Uterus (tissue), 4 donors: ENCODE measurements around the gene NKD2. TPM values are rescaled to one million over a fixed set of nuclear protein-coding genes. Genes with fewer than 3 reads are reported as not detected.

ENCODE experiments used
- DNase-seq, 2 donors: peaks; one replicate each; pipeline ENCODE4 v3.0.0-alpha.2; 2019 to 2020
- H3K27ac ChIP-seq, 2 donors: fragments of 200-600 bp; sonication (generic); 1 replicate in 1 of 2; 2 replicates in 1 of 2; pipeline ENCODE4 v1.5.1; 2016 to 2018
- H3K27me3 ChIP-seq, 2 donors: fragments of 200-600 bp; sonication (generic); one replicate each; pipeline ENCODE4 v1.5.1; 2018 to 2019; ENCODE audit warnings: control low read depth in 1 of 2
- H3K36me3 ChIP-seq, 2 donors: fragments of 200-600 bp; sonication (generic); one replicate each; pipeline ENCODE4 v1.5.1; 2019; ENCODE audit warnings: control low read depth in 1 of 2
- H3K4me1 ChIP-seq, 2 donors: fragments of 200-600 bp; sonication (generic); one replicate each; pipeline ENCODE4 v1.5.1; 2018 to 2019; ENCODE audit warnings: control low read depth in 1 of 2
- H3K4me3 ChIP-seq, 2 donors: fragments of 200-600 bp; sonication (generic); 1 replicate in 1 of 2; 2 replicates in 1 of 2; pipeline ENCODE4 v1.5.1; 2018 to 2019; ENCODE audit warnings: mild to moderate bottlenecking in 1 of 2
- H3K9me3 ChIP-seq, 2 donors: fragments of 200-600 bp; sonication (generic); one replicate each; pipeline ENCODE4 v1.5.1; 2019; ENCODE audit warnings: control low read depth in 1 of 2
- CTCF ChIP-seq, 4 experiments: fragments of 200-600 bp in 2 of 4; fragments of 450-650 bp in 2 of 4; sonication (generic) in 2 of 4; IDR thresholded peaks; one replicate each; pipeline ENCODE4 v1.5.1; 2016 to 2019; ENCODE audit warnings: antibody characterized with exemption in 4 of 4, mild to moderate bottlenecking in 2 of 4, moderate library complexity in 1 of 4
- POLR2A ChIP-seq, 2 donors: fragments of 450-650 bp; IDR thresholded peaks; one replicate each; pipeline ENCODE4 v1.6.1; 2016; ENCODE audit warnings: antibody characterized with exemption in 2 of 2, mild to moderate bottlenecking in 1 of 2, moderate library complexity in 1 of 2
- intact Hi-C: fragments of 100-400 bp; cut with DNase I; formaldehyde crosslinking; loops from one replicate; pipeline ENCODE4 v1.15.1; 2023; ENCODE audit warnings: low total_unique reads
- total RNA-seq, 4 donors: library from RNA; depleted of rRNA in 3 of 4; stranded (reverse); fragments of >200 nt in 3 of 4; gene quantifications; one replicate each; pipeline versions ENCODE4 v1.1.0 to v1.2.4, GENCODE V29; 2014 to 2023
- donor health status: DM: yes; HTN: yes; CAD: no.

Gene NKD2
- total RNA-seq, 4 donors from 2014 or later: 2.5 to 11.1 TPM; not detected in 2

GRCh38 chr5:1054799-1055775 is 46.5 kb downstream of the NKD2 start:
- no peak for DNase-seq
- H3K4me1 ChIP-seq: no peaks in the 10 kb centered on the region
- H3K27me3 ChIP-seq: no peaks in the 10 kb centered on the region
- H3K36me3 ChIP-seq: no peaks in the 10 kb centered on the region
- no peak for TF ChIP-seq CTCF (IDR thresholded peaks at IDR 0.05)
- TF ChIP-seq POLR2A (IDR thresholded peaks at IDR 0.05): no peak
- no peak overlapping the region for H3K4me3 ChIP-seq
- no peak overlapping the region for H3K27ac ChIP-seq
- H3K9me3 ChIP-seq: no peaks in the 10 kb centered on the region
- intact Hi-C loops: no loop called here

DNA sequence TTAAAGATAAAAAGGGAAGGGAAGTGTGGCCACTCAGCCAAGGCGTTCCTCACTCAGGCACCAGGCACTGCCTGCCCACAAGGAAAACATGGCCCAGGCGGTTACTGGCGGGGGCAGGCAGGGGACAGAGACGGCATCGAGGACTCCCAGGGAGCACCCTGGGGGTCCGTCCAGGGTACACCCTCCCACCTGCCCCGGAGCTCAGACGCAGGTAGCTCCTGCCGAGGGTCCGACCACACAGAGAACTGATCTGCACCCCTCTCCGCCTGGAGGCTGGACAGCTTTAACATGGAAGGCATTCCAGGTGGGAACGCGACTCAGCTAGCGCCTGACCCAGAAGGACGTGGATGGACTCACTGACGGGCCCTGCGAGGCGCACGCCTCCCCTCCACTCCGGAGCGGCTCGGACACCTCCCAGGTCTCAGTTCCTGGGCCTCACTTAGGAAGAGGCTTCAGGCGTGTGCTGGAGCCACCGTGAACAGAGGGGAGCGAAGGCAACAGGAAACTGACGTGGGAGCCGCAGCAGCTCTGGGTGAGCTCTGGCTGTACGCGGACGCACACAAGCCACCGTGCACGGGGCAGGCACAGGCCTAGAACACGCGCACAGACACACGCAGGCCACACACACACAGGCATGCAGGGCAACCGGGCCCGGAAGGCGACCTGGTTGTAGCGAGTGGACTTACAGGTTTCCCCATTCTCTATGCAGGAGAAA is 47.5 kb downstream of the NKD2 start:
- H3K27ac ChIP-seq: no peak overlapping the region
- TF ChIP-seq CTCF (IDR thresholded peaks at IDR 0.05) (no peak), POLR2A (IDR thresholded peaks at IDR 0.05) (no peak)
- intact Hi-C loops: no loop called here
- H3K9me3 ChIP-seq: no peaks in the 10 kb centered on the region
- H3K27me3 ChIP-seq: no peaks in the 10 kb centered on the region
- no peaks in the 10 kb centered on the region for H3K4me1 ChIP-seq
- H3K4me3 ChIP-seq: no peak overlapping the region
- no peaks in the 10 kb centered on the region for H3K36me3 ChIP-seq
- DNase-seq: no peak

DNA sequence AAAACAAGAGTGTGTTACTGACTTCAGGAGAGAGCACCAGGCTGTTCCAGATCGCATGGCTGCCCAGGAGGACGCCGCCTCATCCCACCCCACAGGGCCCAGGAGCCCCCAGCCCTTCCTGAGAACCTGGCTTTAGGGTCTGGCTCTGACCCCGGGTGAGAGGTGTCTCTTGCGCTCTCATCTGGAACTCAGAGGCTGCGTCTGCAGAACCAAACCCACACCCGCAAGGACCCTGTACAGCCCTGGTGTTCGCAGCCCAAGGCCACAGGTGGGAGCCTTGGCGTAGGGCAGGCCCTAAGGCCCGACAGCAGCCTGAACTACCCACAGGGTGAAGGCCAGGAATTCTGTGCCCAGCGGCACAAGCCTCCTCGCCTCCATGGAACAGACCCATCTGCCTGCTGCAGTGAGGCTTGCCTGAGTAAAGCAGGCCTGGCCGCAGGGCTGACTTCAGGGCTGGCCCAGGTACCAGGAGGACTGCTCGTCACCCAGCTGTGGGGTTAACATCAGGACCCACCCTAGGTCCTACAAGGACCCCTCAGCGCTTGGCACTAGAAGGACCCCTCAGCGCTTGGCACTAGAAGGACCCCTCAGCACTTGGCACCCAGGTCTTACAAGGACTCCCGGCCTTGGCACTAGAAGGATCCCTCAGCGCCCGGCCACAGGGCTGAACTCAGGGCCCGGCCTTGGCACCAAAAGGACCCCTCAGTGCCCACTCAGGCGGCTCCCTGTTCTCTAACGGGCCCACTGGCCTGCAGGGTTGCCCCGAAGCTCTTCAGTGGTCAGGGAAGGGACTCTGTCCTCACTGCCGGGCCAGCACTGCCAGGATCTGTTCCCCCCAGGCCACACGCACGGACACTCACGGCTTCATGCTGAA is 48.2 kb downstream of the NKD2 start:
- TF ChIP-seq CTCF (IDR thresholded peaks at IDR 0.05) (no peak), POLR2A (IDR thresholded peaks at IDR 0.05) (no peak)
- no peak overlapping the region for H3K27ac ChIP-seq
- H3K36me3 ChIP-seq: no peaks in the 10 kb centered on the region
- no peak for DNase-seq
- no peaks in the 10 kb centered on the region for H3K9me3 ChIP-seq
- no peaks in the 10 kb centered on the region for H3K4me1 ChIP-seq
- no peak overlapping the region for H3K4me3 ChIP-seq
- no peaks in the 10 kb centered on the region for H3K27me3 ChIP-seq
- intact Hi-C loops: no loop called here

DNA sequence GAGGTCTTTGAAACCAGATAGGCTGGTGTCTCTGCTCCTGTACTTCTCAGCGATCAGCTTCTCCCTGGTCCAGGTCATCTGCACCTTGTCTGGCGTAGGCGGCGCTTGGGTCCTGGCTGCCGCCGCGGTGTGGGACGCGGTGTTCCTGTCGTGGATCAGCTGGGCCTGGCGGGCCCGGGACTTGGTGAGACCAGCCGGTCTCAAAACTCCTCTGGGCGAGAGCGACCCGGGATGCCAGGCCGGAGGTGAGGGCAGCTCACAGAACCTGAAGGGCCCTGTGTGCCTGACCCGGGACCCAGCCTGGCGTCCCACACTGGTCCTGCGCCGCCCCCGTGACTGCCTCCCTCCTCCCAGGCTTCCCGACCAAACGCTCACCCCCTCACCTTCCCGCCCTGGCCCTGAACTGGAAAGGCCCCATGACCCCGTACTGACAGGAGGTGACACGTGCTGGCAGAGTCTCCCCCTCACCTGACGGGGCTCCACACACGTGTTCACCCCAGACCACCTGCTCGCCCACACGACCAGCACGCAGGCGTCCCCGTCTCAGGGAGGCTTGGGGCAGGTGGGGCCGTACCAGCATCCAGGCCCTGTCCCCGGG is 49.0 kb downstream of the NKD2 start:
- H3K27ac ChIP-seq: no peak overlapping the region
- intact Hi-C loops: no loop called here
- DNase-seq: no peak
- no peaks in the 10 kb centered on the region for H3K9me3 ChIP-seq
- H3K36me3 ChIP-seq: no peaks in the 10 kb centered on the region
- TF ChIP-seq CTCF (IDR thresholded peaks at IDR 0.05) (no peak), POLR2A (IDR thresholded peaks at IDR 0.05) (no peak)
- H3K27me3 ChIP-seq: no peaks in the 10 kb centered on the region
- no peaks in the 10 kb centered on the region for H3K4me1 ChIP-seq
- no peak overlapping the region for H3K4me3 ChIP-seq
